Measurements from ENCODE around the gene BTBD9.

DNA sequence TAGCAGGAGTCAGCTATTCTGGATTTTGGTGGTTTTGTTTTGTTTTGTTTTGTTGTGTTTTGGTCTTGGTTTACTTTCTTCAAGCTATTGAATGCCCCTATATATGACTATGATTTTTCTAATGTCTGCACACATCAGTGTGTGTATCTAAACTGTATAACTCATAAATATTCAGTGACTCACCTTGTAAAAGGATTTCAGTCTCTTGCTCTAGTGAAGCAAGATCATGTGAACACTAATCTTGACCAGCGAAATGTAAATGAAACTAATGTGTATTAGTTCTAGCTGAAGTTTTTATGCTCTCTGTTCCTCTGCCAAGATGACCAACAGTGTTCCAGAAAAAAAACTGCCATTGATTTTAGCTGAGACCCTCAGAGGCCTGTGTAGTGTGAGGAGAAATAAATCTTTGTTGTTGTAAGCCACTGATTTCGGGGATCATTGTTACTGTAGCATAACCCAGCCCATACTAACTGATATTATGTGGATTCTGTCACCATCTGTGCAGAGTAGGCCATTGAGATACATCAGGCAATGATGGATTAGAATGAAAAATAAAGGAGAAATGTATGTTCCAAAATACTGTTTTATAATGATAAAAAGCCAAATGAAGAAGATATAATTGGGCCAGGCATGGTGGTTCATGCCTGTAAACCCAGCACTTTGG, 11.5 kb upstream of the BTBD9 start:
- TF ChIP-seq, protein P1, sequence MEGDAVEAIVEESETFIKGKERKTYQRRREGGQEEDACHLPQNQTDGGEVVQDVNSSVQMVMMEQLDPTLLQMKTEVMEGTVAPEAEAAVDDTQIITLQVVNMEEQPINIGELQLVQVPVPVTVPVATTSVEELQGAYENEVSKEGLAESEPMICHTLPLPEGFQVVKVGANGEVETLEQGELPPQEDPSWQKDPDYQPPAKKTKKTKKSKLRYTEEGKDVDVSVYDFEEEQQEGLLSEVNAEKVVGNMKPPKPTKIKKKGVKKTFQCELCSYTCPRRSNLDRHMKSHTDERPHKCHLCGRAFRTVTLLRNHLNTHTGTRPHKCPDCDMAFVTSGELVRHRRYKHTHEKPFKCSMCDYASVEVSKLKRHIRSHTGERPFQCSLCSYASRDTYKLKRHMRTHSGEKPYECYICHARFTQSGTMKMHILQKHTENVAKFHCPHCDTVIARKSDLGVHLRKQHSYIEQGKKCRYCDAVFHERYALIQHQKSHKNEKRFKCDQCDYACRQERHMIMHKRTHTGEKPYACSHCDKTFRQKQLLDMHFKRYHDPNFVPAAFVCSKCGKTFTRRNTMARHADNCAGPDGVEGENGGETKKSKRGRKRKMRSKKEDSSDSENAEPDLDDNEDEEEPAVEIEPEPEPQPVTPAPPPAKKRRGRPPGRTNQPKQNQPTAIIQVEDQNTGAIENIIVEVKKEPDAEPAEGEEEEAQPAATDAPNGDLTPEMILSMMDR (IDR thresholded peaks at IDR 0.05 in 8 of 11, conservative IDR thresholded peaks at IDR 0.05 in 3 of 11), result no peak
- TF ChIP-seq POLR2AphosphoS5 (IDR thresholded peaks at IDR 0.05) (no peak), POLR2A (IDR thresholded peaks at IDR 0.05) (no peak)
